Osteoblast (primary cell): ENCODE data around the gene XAB2. TPM values are rescaled to one million over a fixed set of nuclear protein-coding genes. Genes with fewer than 3 reads are reported as not detected.
A peak's percentile ranks its signal among the peaks of the same experiment; 100 is the strongest.
"Not testable (repeated sequence)": the region's sequence is repeated elsewhere in the genome, so short reads cannot be mapped to it uniquely, and the experiment has no call there.

Experiments
- DNase-seq: peaks from one replicate; pipeline ENCODE4 v3.0.0; 2011; ENCODE audit warnings: low spot score, mixed read lengths; ENCODE audit not compliant: insufficient read length; ENCODE audit errors: missing footprints
- H2AFZ ChIP-seq: 2 replicates; pipeline ENCODE4 v1.6.0; 2011; ENCODE audit warnings: mild to moderate bottlenecking, low read length
- H3K27ac ChIP-seq: 2 replicates; pipeline ENCODE4 v1.5.1; 2011; ENCODE audit warnings: mild to moderate bottlenecking, low read depth, low read length, moderate library complexity
- H3K27me3 ChIP-seq: 2 replicates; pipeline ENCODE4 v1.6.0; 2012; ENCODE audit warnings: mild to moderate bottlenecking, control low read depth, inconsistent platforms, low read length, moderate library complexity; ENCODE audit not compliant: insufficient read depth
- H3K36me3 ChIP-seq: 2 replicates; pipeline ENCODE4 v1.5.1; 2011; ENCODE audit warnings: mild to moderate bottlenecking, low read length, control low read depth, moderate library complexity; ENCODE audit not compliant: insufficient read depth
- H3K4me1 ChIP-seq: 2 replicates; pipeline ENCODE4 v1.5.1; 2011; ENCODE audit warnings: mild to moderate bottlenecking, low read length, control low read depth, moderate library complexity; ENCODE audit not compliant: insufficient read depth
- H3K4me2 ChIP-seq: 2 replicates; pipeline ENCODE4 v1.6.0; 2011; ENCODE audit warnings: mild to moderate bottlenecking, low read length; ENCODE audit not compliant: insufficient read depth
- H3K4me3 ChIP-seq: fragments of 200-600 bp; sonication (generic); 3 replicates; pipeline ENCODE4 v1.5.1; 2012; ENCODE audit warnings: mild to moderate bottlenecking, low read length, inconsistent platforms; ENCODE audit not compliant: insufficient read depth
- H3K79me2 ChIP-seq: 2 replicates; pipeline ENCODE4 v1.6.0; 2012; ENCODE audit warnings: mild to moderate bottlenecking, low read length, control low read depth, inconsistent platforms; ENCODE audit not compliant: insufficient read depth
- H3K9me3 ChIP-seq: 2 replicates; pipeline ENCODE4 v1.5.1; 2011; ENCODE audit warnings: low read depth, low read length, control low read depth
- H4K20me1 ChIP-seq: 2 replicates; pipeline ENCODE4 v1.6.0; 2012; ENCODE audit warnings: mild to moderate bottlenecking, low read length, control low read depth; ENCODE audit not compliant: insufficient read depth
- CTCF ChIP-seq: IDR thresholded peaks from 2 replicates; pipeline ENCODE4 v1.5.1; 2011; ENCODE audit warnings: mild to moderate bottlenecking, low read depth, low read length, moderate library complexity; ENCODE audit errors: extremely low read depth
- total RNA-seq: library from RNA; depleted of rRNA; stranded (reverse); fragments of >200 nt; gene quantifications from 2 replicates; pipeline ENCODE4 v1.2.3, GENCODE V29; 2012

XAB2 gene
- total RNA-seq, 1 donor, result 40.5 TPM

GRCh38 chr19:7579182-7579581, 50.2 kb downstream of the XAB2 start:
- no peaks in the 10 kb centered on the region for H3K36me3 ChIP-seq
- H3K9me3 ChIP-seq, result no peaks in the 10 kb centered on the region
- H3K4me1 ChIP-seq, result no peaks in the 10 kb centered on the region
- DNase-seq, result peak; percentile 23
- H2AFZ ChIP-seq, result no peak overlapping the region
- no peaks in the 10 kb centered on the region for H3K79me2 ChIP-seq
- H3K27me3 ChIP-seq, result no peaks in the 10 kb centered on the region
- H3K4me2 ChIP-seq, result no peak overlapping the region
- H3K4me3 ChIP-seq, result no peak overlapping the region
- H4K20me1 ChIP-seq, result no peaks in the 10 kb centered on the region
- H3K27ac ChIP-seq, result no peak overlapping the region
- TF ChIP-seq CTCF, result no peak

- no peak for DNase-seq
- Histone ChIP-seq H3K4me2 (no peak overlapping the region), H3K9me3 (no peaks in the 10 kb centered on the region), H3K27me3 (no peaks in the 10 kb centered on the region), H3K27ac (no peak overlapping the region), H3K36me3 (no peaks in the 10 kb centered on the region), H3K4me3 (no peak overlapping the region), H2AFZ (no peak overlapping the region), H3K79me2 (no peaks in the 10 kb centered on the region), H3K4me1 (no peaks in the 10 kb centered on the region), H4K20me1 (no peaks in the 10 kb centered on the region)
- no peak for TF ChIP-seq CTCF
These were observed 51.2 kb downstream of the XAB2 start for GRCh38 chr19:7578127-7578526.

GRCh38 chr19:7577422-7577821, 51.9 kb downstream of the XAB2 start:
- H3K9me3 ChIP-seq, H3K4me2 ChIP-seq, H3K27ac ChIP-seq, H3K4me3 ChIP-seq, DNase-seq, H3K79me2 ChIP-seq, H4K20me1 ChIP-seq, H3K36me3 ChIP-seq, H2AFZ ChIP-seq, H3K27me3 ChIP-seq, H3K4me1 ChIP-seq: not testable (repeated sequence)

GRCh38 chr19:7575434-7576040, 53.8 kb downstream of the XAB2 start:
- Histone ChIP-seq H3K9me3 (no peaks in the 10 kb centered on the region), H3K27ac (no peak overlapping the region), H3K4me1 (no peaks in the 10 kb centered on the region), H3K4me3 (no peak overlapping the region), H2AFZ (no peak overlapping the region), H4K20me1 (no peaks in the 10 kb centered on the region), H3K79me2 (no peaks in the 10 kb centered on the region), H3K36me3 (no peaks in the 10 kb centered on the region), H3K27me3 (no peaks in the 10 kb centered on the region), H3K4me2 (no peak overlapping the region)
- peak; percentile 19 for DNase-seq
- TF ChIP-seq CTCF, result no peak
